Epithelial cell of esophagus (primary cell): ENCODE measurements around the gene FAN1.

Experiments
- DNase-seq: peaks from one replicate; pipeline ENCODE4 v3.0.0; 2010; ENCODE audit warnings: low read depth
- H3K4me3 ChIP-seq: 2 replicates; pipeline ENCODE4 v1.5.1; 2011; ENCODE audit warnings: mild to moderate bottlenecking, low read length, control low read depth
- CTCF ChIP-seq: IDR thresholded peaks from 2 replicates; pipeline ENCODE4 v1.5.1; 2011; ENCODE audit warnings: low read depth, mild to moderate bottlenecking, low read length, control low read depth, inconsistent platforms; ENCODE audit not compliant: insufficient read depth; ENCODE audit errors: missing control alignments

FAN1 gene

GRCh38 chr15:30969724-30970123 lies 66.0 kb downstream of the FAN1 start:
- DNase-seq: peak; percentile 18
- TF ChIP-seq CTCF: no peak
- no peak overlapping the region for H3K4me3 ChIP-seq

GRCh38 chr15:30973379-30973778 lies 69.7 kb downstream of the FAN1 start:
- TF ChIP-seq CTCF: no peak
- H3K4me3 ChIP-seq: no peak overlapping the region
- DNase-seq: no peak

GRCh38 chr15:30974112-30974511 lies 70.4 kb downstream of the FAN1 start:
- DNase-seq: no peak
- H3K4me3 ChIP-seq: no peak overlapping the region
- no peak for TF ChIP-seq CTCF

GRCh38 chr15:30978328-30978727 lies 74.6 kb downstream of the FAN1 start:
- no peak for DNase-seq
- no peak for TF ChIP-seq CTCF

GRCh38 chr15:30979457-30979856 lies 75.7 kb downstream of the FAN1 start:
- no peak for DNase-seq
- H3K4me3 ChIP-seq: no peak overlapping the region
- no peak for TF ChIP-seq CTCF

More at GRCh38 chr15:30978328-30978727, 74.6 kb downstream of the FAN1 start:
- no peak overlapping the region for H3K4me3 ChIP-seq

- no peak for TF ChIP-seq CTCF
- DNase-seq: no peak
- H3K4me3 ChIP-seq: no peak overlapping the region
These were observed 80.4 kb downstream of the FAN1 start for GRCh38 chr15:30984118-30984517.

- DNase-seq: no peak
- TF ChIP-seq CTCF: no peak
- no peak overlapping the region for H3K4me3 ChIP-seq
These were observed 80.8 kb downstream of the FAN1 start for GRCh38 chr15:30984542-30984941.
